Measurements from ENCODE around the gene C1QTNF5.

The C1QTNF5 gene

GRCh38 chr11:119336744-119337469, 3.8 kb downstream of the C1QTNF5 start:
- TF ChIP-seq CTCF (conservative IDR thresholded peaks at IDR 0.05), result no peak
- H3K27ac ChIP-seq, result no peak overlapping the region

GRCh38 chr11:119335655-119336543, 4.8 kb downstream of the C1QTNF5 start:
- no peak overlapping the region for H3K27ac ChIP-seq
- no peak for TF ChIP-seq CTCF (conservative IDR thresholded peaks at IDR 0.05)

GRCh38 chr11:119335091-119335654, 5.5 kb downstream of the C1QTNF5 start:
- no peak overlapping the region for H3K27ac ChIP-seq
- TF ChIP-seq CTCF (conservative IDR thresholded peaks at IDR 0.05), result no peak

- peak within 1 kb of the TSS; percentile 59; the same call in 1 of the 2 replicates for H3K27ac ChIP-seq
- no peak for TF ChIP-seq CTCF (conservative IDR thresholded peaks at IDR 0.05)
These were observed 6.3 kb downstream of the C1QTNF5 start, which contains the start of gene RNF26 for GRCh38 chr11:119334174-119334930. Gene RNF26, plus strand, starts transcription at chr11:119334527. Its CDS starts 596 bp downstream, at chr11:119335123.

- no peak overlapping the region for H3K27ac ChIP-seq
- no peak for TF ChIP-seq CTCF (conservative IDR thresholded peaks at IDR 0.05)
These were observed 8.4 kb downstream of the C1QTNF5 start for GRCh38 chr11:119332111-119332765.

- no peak for TF ChIP-seq CTCF (conservative IDR thresholded peaks at IDR 0.05)
These were observed 10.4 kb downstream of the C1QTNF5 start for GRCh38 chr11:119330237-119330636.

More at GRCh38 chr11:119330237-119330636, 10.4 kb downstream of the C1QTNF5 start:
- H3K27ac ChIP-seq, result no peak overlapping the region

All from VCaP (cell line).